ENCODE measurements around the gene CLCNKA.
"Not testable (repeated sequence)": the region's sequence is repeated elsewhere in the genome, so short reads cannot be mapped to it uniquely, and the experiment has no call there.

- TF ChIP-seq, protein P1, sequence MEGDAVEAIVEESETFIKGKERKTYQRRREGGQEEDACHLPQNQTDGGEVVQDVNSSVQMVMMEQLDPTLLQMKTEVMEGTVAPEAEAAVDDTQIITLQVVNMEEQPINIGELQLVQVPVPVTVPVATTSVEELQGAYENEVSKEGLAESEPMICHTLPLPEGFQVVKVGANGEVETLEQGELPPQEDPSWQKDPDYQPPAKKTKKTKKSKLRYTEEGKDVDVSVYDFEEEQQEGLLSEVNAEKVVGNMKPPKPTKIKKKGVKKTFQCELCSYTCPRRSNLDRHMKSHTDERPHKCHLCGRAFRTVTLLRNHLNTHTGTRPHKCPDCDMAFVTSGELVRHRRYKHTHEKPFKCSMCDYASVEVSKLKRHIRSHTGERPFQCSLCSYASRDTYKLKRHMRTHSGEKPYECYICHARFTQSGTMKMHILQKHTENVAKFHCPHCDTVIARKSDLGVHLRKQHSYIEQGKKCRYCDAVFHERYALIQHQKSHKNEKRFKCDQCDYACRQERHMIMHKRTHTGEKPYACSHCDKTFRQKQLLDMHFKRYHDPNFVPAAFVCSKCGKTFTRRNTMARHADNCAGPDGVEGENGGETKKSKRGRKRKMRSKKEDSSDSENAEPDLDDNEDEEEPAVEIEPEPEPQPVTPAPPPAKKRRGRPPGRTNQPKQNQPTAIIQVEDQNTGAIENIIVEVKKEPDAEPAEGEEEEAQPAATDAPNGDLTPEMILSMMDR (IDR thresholded peaks at IDR 0.05 in 4 of 5, conservative IDR thresholded peaks at IDR 0.05 in 1 of 5): not testable (repeated sequence)
- TF ChIP-seq POLR2A (IDR thresholded peaks at IDR 0.05): not testable (repeated sequence)
Observed at GRCh38 chr1:15977947-15978346, 43.9 kb upstream of the CLCNKA start.

Data from gastrocnemius medialis (tissue), 4 donors.